Left ventricle myocardium inferior (tissue), 1 donor: Measurements from ENCODE around the gene NUP210L. TPM values are rescaled to one million over a fixed set of nuclear protein-coding genes. Genes with fewer than 3 reads are reported as not detected.
A peak's percentile ranks its signal among the peaks of the same experiment; 100 is the strongest.

Experiments
- DNase-seq: peaks from one replicate; pipeline ENCODE4 v3.0.0-alpha.2; 2020
- H3K27ac ChIP-seq: fragments of 200-600 bp; replicated peaks from 2 replicates; pipeline ENCODE4 v1.8.0; 2021
- H3K27me3 ChIP-seq: fragments of 200-600 bp; 2 replicates; pipeline ENCODE4 v1.8.0; 2021; ENCODE audit warnings: low read depth
- H3K36me3 ChIP-seq: fragments of 200-600 bp; 2 replicates; pipeline ENCODE4 v1.8.0; 2021
- H3K4me1 ChIP-seq: fragments of 200-600 bp; 2 replicates; pipeline ENCODE4 v1.8.0; 2021
- H3K4me3 ChIP-seq: fragments of 200-600 bp; 2 replicates; pipeline ENCODE4 v1.8.0; 2021; ENCODE audit warnings: mild to moderate bottlenecking, moderate library complexity
- H3K9me3 ChIP-seq: fragments of 200-600 bp; replicated peaks from 2 replicates; pipeline ENCODE4 v1.8.0; 2021
- CTCF ChIP-seq: fragments of 200-600 bp; IDR thresholded peaks from 2 replicates; pipeline ENCODE4 v1.8.0; 2021; ENCODE audit warnings: antibody characterized with exemption, mild to moderate bottlenecking, borderline replicate concordance
- intact Hi-C: fragments of 100-400 bp; cut with micrococcal nuclease; formaldehyde crosslinking; loops from one replicate; pipeline ENCODE4 v1.11.0; 2022
- total RNA-seq: library from RNA; stranded (reverse); fragmentation: NEBNext Ultra II Directional; extraction: Animal tissue kit (Norgen Biotek cat#: 25700); gene quantifications from one replicate; pipeline ENCODE4 v1.2.1, GENCODE V29; 2021
- donor health status: DM: no; HTN: yes; CAD: no; lungs with severe emphysema.

NUP210L gene
- total RNA-seq, 1 donor from 2014 or later = 0.30 TPM

GRCh38 chr1:153995640-153996039 is 159.2 kb downstream of the NUP210L start:
- no peak overlapping the region for H3K27ac ChIP-seq
- DNase-seq = no peak
- intact Hi-C loops = no loop called here

GRCh38 chr1:153995202-153995601 is 159.7 kb downstream of the NUP210L start:
- Histone ChIP-seq H3K4me1 (peaks cover 40% of the 10 kb centered on the region), H3K27me3 (no peaks in the 10 kb centered on the region), H3K4me3 (no peak overlapping the region), H3K36me3 (peaks cover 48% of the 10 kb centered on the region), H3K27ac (no peak overlapping the region), H3K9me3 (no peaks in the 10 kb centered on the region)
- TF ChIP-seq CTCF = no peak
- no peak for DNase-seq
- intact Hi-C loops = no loop called here

More at GRCh38 chr1:153995640-153996039, 159.2 kb downstream of the NUP210L start:
- no peak for TF ChIP-seq CTCF
- Histone ChIP-seq H3K27me3 (no peaks in the 10 kb centered on the region), H3K4me3 (no peak overlapping the region), H3K9me3 (no peaks in the 10 kb centered on the region), H3K36me3 (peaks cover 48% of the 10 kb centered on the region), H3K4me1 (peaks cover 38% of the 10 kb centered on the region)

- intact Hi-C loops = no loop called here
- H3K36me3 ChIP-seq = peaks cover 48% of the 10 kb centered on the region
- no peaks in the 10 kb centered on the region for H3K27me3 ChIP-seq
Measured at GRCh38 chr1:153991806-153992205, 163.1 kb downstream of the NUP210L start.

GRCh38 chr1:153991151-153991630 is 163.7 kb downstream of the NUP210L start:
- Histone ChIP-seq H3K27ac (peak overlapping the region; percentile 98), H3K27me3 (no peaks in the 10 kb centered on the region), H3K36me3 (peaks cover 47% of the 10 kb centered on the region), H3K4me1 (peaks cover 52% of the 10 kb centered on the region), H3K4me3 (peak overlapping the region; percentile 99), H3K9me3 (no peaks in the 10 kb centered on the region)
- no peak for DNase-seq
- no peak for TF ChIP-seq CTCF
- intact Hi-C loops = no loop called here

More at GRCh38 chr1:153991806-153992205, 163.1 kb downstream of the NUP210L start:
- Histone ChIP-seq H3K9me3 (no peaks in the 10 kb centered on the region), H3K27ac (peak overlapping the region; percentile 98), H3K4me1 (peaks cover 46% of the 10 kb centered on the region), H3K4me3 (peak overlapping the region; percentile 99)
- TF ChIP-seq CTCF = no peak
- no peak for DNase-seq

GRCh38 chr1:153990468-153991150 is 164.3 kb downstream of the NUP210L start, which contains the start of gene RPS27:
Gene RPS27, plus strand, starts transcription at chr1:153990762. Its CDS starts 35 bp downstream, at chr1:153990797.
- peaks cover 56% of the 10 kb centered on the region for H3K4me1 ChIP-seq

More at GRCh38 chr1:153990468-153991150, 164.3 kb downstream of the NUP210L start, which contains the start of gene RPS27:
- peak; percentile 81 for DNase-seq
- Histone ChIP-seq H3K4me3 (peak within 1 kb of the TSS; percentile 99), H3K36me3 (peaks cover 42% of the 10 kb centered on the region), H3K27me3 (no peaks in the 10 kb centered on the region), H3K27ac (peak within 1 kb of the TSS; percentile 98), H3K9me3 (no peaks in the 10 kb centered on the region)
- intact Hi-C loops = no loop called here
- no peak for TF ChIP-seq CTCF
